ENCODE measurements around the gene REV3L. TPM values are rescaled to one million over a fixed set of nuclear protein-coding genes. Genes with fewer than 3 reads are reported as not detected.

The REV3L gene
- total RNA-seq, 4 donors from 2014 or later: 40.7 to 84.1 (median 52.6) TPM

GRCh38 chr6:111458670-111459232 lies 24.3 kb downstream of the REV3L start:
- H3K4me1 ChIP-seq: peaks cover 6 to 49% (median 6%) of the 10 kb centered on the region in 3 donors
- no peak for TF ChIP-seq CTCF (IDR thresholded peaks at IDR 0.05)
- no peak for TF ChIP-seq POLR2AphosphoS5 (IDR thresholded peaks at IDR 0.05)
- no peak for ATAC-seq
- H3K4me3 ChIP-seq: no peak overlapping the region
- no peaks in the 10 kb centered on the region for H3K9me3 ChIP-seq
- peaks cover 0 to 8% of the 10 kb centered on the region in 2 donors for H3K36me3 ChIP-seq
- no peaks in the 10 kb centered on the region for H3K27me3 ChIP-seq
- no peak overlapping the region for H3K27ac ChIP-seq

GRCh38 chr6:111456208-111456607 lies 26.8 kb downstream of the REV3L start:
- peaks cover 4 to 37% (median 4%) of the 10 kb centered on the region in 3 donors for H3K4me1 ChIP-seq
- no peaks in the 10 kb centered on the region for H3K9me3 ChIP-seq
- 13 to 31% methylated on average over 2 of the region's 2 CpGs for WGBS, 2 donors (ENCODE audit: low coverage in 1 of 2)
- ATAC-seq: no peak
- no peak overlapping the region for H3K4me3 ChIP-seq
- TF ChIP-seq POLR2AphosphoS5 (IDR thresholded peaks at IDR 0.05) (no peak), POLR2A (IDR thresholded peaks at IDR 0.05) (no peak), EP300 (IDR thresholded peaks at IDR 0.05) (no peak)
- no peak overlapping the region for H3K27ac ChIP-seq
- H3K36me3 ChIP-seq: peaks cover 0 to 8% of the 10 kb centered on the region in 2 donors
- H3K27me3 ChIP-seq: no peaks in the 10 kb centered on the region

- no peak for ATAC-seq
- Histone ChIP-seq H3K36me3 (no peaks in the 10 kb centered on the region), H3K27me3 (no peaks in the 10 kb centered on the region), H3K27ac (peak overlapping the region in 1 of 4 donors; percentile 40), H3K4me1 (peaks cover 0 to 63% (median 6%) of the 10 kb centered on the region in 3 donors), H3K4me3 (no peak overlapping the region), H3K9me3 (no peaks in the 10 kb centered on the region)
- 82 to 83% methylated on average over 2 of the region's 2 CpGs for WGBS, 2 donors (ENCODE audit: low coverage in 1 of 2)
- TF ChIP-seq POLR2AphosphoS5 (IDR thresholded peaks at IDR 0.05) (no peak), EP300 (IDR thresholded peaks at IDR 0.05) (no peak), CTCF (IDR thresholded peaks at IDR 0.05) (no peak), POLR2A (IDR thresholded peaks at IDR 0.05) (no peak)
These were observed 32.4 kb downstream of the REV3L start for GRCh38 chr6:111450636-111451035.

- Histone ChIP-seq H3K4me1 (peaks cover 0 to 59% (median 6%) of the 10 kb centered on the region in 3 donors), H3K36me3 (no peaks in the 10 kb centered on the region), H3K27ac (no peak overlapping the region), H3K9me3 (no peaks in the 10 kb centered on the region), H3K27me3 (no peaks in the 10 kb centered on the region), H3K4me3 (no peak overlapping the region)
- 78 to 88% methylated on average over 3 to 5 of the region's 7 CpGs for WGBS, 2 donors (ENCODE audit: low coverage in 1 of 2)
- TF ChIP-seq EP300 (IDR thresholded peaks at IDR 0.05) (no peak), POLR2AphosphoS5 (IDR thresholded peaks at IDR 0.05) (no peak), CTCF (IDR thresholded peaks at IDR 0.05) (no peak), POLR2A (IDR thresholded peaks at IDR 0.05) (no peak)
- ATAC-seq: no peak
These were observed 32.9 kb downstream of the REV3L start for GRCh38 chr6:111450087-111450486.

- Histone ChIP-seq H3K27ac (peak overlapping the region in 2 of 4 donors; percentile 12 to 44), H3K4me3 (no peak overlapping the region), H3K27me3 (no peaks in the 10 kb centered on the region), H3K36me3 (no peaks in the 10 kb centered on the region), H3K4me1 (peaks cover 0 to 55% (median 6%) of the 10 kb centered on the region in 3 donors), H3K9me3 (no peaks in the 10 kb centered on the region)
- TF ChIP-seq CTCF (IDR thresholded peaks at IDR 0.05) (no peak), POLR2AphosphoS5 (IDR thresholded peaks at IDR 0.05) (no peak), EP300 (IDR thresholded peaks at IDR 0.05) (no peak), POLR2A (IDR thresholded peaks at IDR 0.05) (no peak)
- 76% methylated on average over 3 to 4 of the region's 4 CpGs for WGBS, 2 donors (ENCODE audit: low coverage in 1 of 2)
- ATAC-seq: no peak
These were observed 33.9 kb downstream of the REV3L start for GRCh38 chr6:111449129-111449528.
